Activated CD4-positive, alpha-beta T cell treated with anti-CD3 and anti-CD28 coated beads, Interleukin-2, amount 50 U/mL, for 16 hours (primary cell): ENCODE measurements around the gene CNPY2.
A peak's percentile ranks its signal among the peaks of the same experiment; 100 is the strongest.
"Not testable (repeated sequence)": the region's sequence is repeated elsewhere in the genome, so short reads cannot be mapped to it uniquely, and the experiment has no call there.

ENCODE experiments used
- DNase-seq: peaks from one replicate; pipeline ENCODE4 v3.0.0-alpha.2; 2020

CNPY2 gene

GRCh38 chr12:56297400-56297799 is 18.4 kb downstream of the CNPY2 start:
- no peak for DNase-seq

GRCh38 chr12:56296295-56296694 is 19.5 kb downstream of the CNPY2 start:
- no peak for DNase-seq

- no peak for DNase-seq
Observed at GRCh38 chr12:56293795-56294194, 22.0 kb downstream of the CNPY2 start.

DNA sequence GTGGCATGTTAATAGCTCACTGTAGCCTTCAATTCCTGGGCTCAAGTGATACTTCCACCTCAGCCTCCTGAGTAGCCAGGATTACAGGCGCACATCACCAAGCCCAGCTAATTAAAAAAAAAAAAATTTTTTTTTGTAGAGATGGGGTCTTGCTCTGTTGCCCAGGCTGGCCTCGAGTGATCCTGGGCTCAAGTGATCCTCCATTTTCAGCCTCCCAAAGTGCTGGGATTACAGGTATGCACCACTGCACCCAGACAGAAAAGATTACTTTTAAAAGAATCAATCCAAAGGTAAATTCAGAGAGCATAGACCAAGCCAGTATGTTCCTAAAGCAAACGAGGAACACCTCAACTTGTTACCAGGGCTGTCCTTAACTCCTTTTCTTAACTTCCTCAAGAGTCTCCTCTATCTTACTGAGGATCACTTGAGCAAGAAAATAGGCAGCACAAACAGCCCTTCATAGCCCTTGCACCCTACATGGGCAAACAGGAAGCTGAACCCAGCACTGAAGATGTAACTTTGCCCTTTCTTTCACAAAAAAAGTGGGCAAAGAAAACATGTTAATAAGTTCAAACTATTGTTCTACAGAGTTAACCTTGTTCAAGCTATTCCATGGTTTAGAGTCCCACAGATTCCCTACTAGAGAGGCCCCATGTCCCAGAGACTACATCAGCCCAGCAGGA is 26.9 kb downstream of the CNPY2 start:
- DNase-seq, result no peak

DNA sequence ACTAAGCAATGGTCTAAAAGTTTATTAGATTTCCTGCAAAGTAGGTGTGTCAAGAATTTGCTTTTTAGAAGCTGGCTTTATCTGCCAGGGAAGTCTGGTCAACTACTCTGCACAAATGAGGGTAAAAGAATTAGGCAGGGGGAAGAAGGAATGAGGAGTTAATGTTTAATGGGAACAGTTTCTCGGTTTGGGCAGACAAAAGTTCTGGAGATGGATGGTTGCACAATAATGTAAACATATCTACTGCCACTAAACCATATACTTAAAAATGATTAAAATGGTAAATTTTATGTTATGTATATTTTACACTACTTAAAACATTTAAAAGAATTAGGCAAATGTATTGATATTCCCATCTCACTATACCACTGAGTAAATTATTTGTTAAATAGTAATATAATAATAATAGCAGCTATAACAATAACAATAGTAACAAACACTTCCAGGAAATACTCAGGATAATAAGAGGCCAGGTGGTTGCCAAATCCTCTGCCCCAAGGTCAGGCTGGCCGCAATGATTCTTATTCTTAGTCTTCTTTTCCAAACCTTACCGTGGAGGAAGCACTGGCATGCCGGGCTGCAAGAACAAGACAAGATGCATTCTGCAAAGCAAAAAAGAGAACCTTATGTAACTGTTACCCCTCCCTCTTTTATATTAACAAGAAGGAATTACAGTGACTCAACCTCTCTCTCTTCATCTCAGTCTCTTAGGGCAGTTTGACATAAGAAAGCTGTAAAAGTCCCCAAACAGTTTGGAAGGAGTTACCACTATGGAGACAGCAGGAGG is 29.6 kb downstream of the CNPY2 start:
- DNase-seq, result no peak

- DNase-seq, result not testable (repeated sequence)
Observed at GRCh38 chr12:56284263-56284662, 31.5 kb downstream of the CNPY2 start.

- no peak for DNase-seq
Observed at GRCh38 chr12:56282579-56282978, 33.2 kb downstream of the CNPY2 start.

GRCh38 chr12:56282030-56282429 is 33.8 kb downstream of the CNPY2 start:
- DNase-seq, result no peak

GRCh38 chr12:56280849-56281248 is 34.9 kb downstream of the CNPY2 start:
- no peak for DNase-seq

GRCh38 chr12:56278905-56279304 is 36.9 kb downstream of the CNPY2 start:
- DNase-seq, result no peak

- no peak for DNase-seq
Observed at GRCh38 chr12:56274299-56274698, 41.5 kb downstream of the CNPY2 start.

DNA sequence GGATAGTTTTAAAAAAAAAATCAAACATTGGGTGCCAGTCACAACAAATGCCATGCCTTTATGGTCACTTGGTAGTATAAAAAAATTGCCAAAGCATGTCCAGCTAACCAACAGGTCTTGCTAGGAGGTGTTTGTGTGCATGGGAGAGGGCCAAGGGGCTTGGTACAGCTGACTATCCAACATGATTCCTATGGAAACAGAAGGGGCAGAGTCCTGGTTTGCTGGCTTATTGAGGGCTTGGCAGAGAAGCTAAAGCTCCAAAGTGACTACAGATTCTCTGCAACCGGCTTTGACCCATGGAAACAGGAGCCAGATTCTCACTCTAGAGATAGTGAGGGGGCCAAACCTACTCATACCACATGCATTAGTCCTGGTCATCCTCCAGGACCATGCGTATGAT is 43.3 kb downstream of the CNPY2 start:
- DNase-seq, result not testable (repeated sequence)

- DNase-seq, result no peak
Observed at GRCh38 chr12:56271031-56271430, 44.8 kb downstream of the CNPY2 start.

DNA sequence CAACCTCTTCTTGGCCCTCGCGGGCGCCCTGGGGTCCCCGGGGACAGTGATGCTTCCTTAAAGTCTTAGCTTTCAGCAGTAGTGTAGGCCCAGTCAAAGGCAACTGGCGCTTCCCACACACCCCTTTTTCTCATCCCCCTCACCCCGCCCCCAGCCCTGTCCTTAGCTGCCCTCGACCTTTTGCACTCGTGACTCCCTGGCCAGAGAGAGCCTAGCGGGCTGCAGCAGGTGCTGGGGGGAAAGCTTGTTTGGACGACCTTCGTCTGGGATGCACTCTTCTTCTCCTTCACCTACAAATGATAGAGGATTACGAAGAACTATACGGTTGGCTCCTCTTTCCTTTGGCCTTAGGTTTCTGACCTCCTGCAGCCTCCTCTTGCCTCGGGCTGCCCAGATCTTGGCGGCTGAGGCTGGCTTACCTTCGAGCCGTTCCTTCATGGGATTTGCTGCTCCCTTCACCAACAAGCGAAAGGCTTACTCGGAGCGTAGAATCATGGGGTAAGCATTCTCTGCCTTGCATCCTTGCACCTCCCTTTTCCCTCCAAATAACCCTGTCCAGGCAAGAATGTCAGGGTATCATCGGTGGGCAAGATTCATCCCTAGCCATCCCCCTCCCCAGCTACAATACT is 48.2 kb downstream of the CNPY2 start:
- no peak for DNase-seq

GRCh38 chr12:56266693-56267442 is 48.9 kb downstream of the CNPY2 start, which contains the start of gene COQ10A:
COQ10A (plus strand) TSS chr12:56266942; CDS start chr12:56267119, 177 bp downstream.
- peak; percentile 88 for DNase-seq

DNA sequence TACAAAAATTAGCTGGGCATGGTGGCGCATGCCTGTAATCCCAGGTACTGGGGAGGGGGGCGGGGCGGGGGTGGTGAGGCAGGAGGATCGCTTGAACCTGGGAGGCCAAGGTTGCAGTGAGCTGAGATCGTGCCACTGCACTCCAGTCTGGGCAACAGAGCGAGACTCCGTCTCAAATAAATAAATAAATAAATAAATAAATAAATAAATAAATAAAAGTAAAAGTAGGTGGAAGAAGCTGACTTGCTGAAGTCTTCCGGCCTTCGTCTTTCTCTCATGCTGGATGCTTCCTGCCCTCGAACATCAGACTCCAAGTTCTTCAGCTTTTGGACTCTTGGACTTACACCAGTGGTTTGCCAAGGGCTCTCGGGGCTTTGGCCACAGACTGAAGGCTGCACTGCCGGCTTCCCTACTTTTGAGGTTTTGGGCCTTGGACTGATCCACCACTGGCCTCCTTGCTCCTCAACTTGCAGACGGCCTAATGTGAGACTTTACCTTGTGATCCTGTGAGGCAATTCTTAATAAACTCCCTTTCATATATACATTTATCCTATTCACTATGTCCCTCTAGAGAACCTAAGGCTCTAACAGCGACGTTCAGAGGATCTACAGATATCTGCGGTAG is 49.6 kb downstream of the CNPY2 start:
- not testable (repeated sequence) for DNase-seq

DNA sequence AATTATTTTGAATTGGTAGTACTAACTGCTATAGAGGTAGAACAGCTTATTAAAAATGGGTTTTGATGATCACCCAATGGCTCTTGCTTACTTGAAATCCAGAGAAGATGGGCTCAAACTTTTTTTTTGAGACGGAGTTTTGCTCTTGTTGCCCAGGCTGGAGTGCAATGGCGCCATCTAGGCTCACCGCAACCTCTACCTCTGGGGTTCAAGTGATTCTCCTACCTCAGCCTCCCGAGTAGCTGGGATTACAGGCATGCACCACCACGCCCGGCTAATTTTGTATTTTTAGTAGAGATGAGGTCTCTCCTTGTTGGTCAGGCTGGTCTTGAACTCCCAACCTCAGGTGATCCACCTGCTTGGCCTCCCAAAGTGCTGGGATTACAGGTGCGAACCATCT is 52.8 kb downstream of the CNPY2 start:
- not testable (repeated sequence) for DNase-seq

DNA sequence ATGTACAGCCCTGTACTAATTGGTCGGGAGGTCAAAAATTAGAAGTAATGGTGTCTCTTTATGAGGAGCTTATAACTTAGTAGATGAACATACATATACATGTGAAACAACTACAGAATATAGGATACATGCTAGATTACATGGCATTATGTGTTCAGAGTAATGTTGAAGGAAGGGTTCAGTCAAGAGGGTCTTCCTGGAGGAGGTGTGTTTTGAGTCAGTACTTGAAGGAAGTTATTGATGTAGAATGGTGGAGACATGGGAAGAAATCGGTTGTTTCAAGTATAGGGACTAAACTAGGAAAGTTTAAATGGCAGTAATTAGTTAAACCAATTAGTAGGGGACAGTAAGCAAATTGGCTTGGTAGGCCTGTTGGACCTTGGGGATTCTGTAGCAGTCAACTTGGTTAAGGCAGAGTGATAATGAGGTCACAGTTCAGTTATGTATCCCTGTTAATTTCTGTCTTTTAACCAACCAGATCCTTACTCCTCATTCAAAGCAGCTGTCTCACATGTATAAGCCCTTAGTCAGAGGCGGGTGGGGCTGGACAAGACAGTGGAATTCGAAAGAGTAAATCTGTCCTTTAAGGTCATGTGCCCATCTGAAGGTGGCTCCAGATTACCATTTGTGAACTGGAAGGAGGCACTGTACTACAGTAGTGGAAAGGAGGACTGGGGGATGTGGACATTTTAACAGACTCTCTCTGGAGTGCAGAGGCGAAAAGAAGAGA is 54.1 kb downstream of the CNPY2 start:
- DNase-seq, result no peak

DNA sequence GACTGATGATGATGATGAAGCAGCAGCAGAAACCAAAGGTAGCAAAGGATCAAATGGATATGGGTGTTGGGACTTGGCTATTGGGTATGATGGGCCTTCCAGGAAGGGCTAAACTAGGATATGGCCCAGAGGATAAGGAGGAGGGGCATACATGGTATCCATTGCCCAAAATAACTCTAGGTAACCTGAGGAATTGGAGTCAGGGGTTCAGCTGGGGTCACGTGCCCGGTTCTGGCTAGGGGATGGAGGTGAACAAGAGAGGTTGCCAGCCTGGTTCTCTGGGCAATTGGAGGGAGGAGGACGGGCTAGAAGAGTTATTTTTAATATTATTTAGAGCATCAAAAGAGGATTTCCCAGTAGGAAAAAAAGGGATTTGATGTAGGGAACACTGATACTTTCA is 54.9 kb downstream of the CNPY2 start:
- no peak for DNase-seq

DNA sequence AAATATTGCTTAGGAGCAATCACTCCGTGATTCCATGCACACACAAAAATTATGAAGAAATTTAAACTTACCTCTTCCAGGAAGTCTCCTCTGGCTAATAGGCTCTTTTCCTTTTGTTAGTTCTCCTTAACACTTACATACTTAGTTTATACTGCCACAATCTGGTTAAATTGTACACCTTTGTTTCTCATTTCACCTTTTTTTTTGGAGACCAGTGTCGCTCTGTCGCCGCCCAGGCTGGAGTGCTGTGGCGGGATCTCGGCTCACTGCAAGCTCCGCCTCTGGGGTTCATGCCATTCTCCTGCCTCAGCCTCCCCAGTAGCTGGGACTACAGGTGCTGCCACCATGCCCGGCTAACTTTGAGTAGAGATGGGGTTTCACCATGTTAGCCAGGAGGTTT is 55.4 kb downstream of the CNPY2 start:
- no peak for DNase-seq
